MM.1S (cell line): ENCODE results near the gene GPSM1.

Source experiments
- DNase-seq: peaks from one replicate; pipeline ENCODE4 v3.0.0-alpha.2; 2015
- H2AFZ ChIP-seq: fragments of 300-600 bp; sonication (generic); 2 replicates; pipeline ENCODE4 v1.6.0; 2016; ENCODE audit warnings: antibody characterized with exemption, low read length
- H3F3A ChIP-seq: fragments of 300-600 bp; sonication (generic); 2 replicates; pipeline ENCODE4 v1.6.1; 2016; ENCODE audit warnings: mild to moderate bottlenecking, antibody characterized with exemption, low read length, moderate library complexity, mixed read lengths; ENCODE audit not compliant: insufficient read depth
- H3K27ac ChIP-seq: fragments of 300-600 bp; sonication (generic); 2 replicates; pipeline ENCODE4 v1.5.1; 2016; ENCODE audit warnings: mild to moderate bottlenecking, low read length
- H3K27me3 ChIP-seq: fragments of 300-600 bp; sonication (generic); replicated peaks from 2 replicates; pipeline ENCODE4 v1.6.0; 2016; ENCODE audit warnings: low read length; ENCODE audit not compliant: insufficient read depth
- H3K36me3 ChIP-seq: fragments of 300-600 bp; sonication (generic); replicated peaks from 2 replicates; pipeline ENCODE4 v1.6.1; 2016; ENCODE audit warnings: mild to moderate bottlenecking, low read length, mixed read lengths; ENCODE audit not compliant: insufficient read depth
- H3K4me1 ChIP-seq: fragments of 300-600 bp; sonication (generic); 2 replicates; pipeline ENCODE4 v1.6.1; 2016; ENCODE audit warnings: low read length, mixed read lengths
- H3K4me2 ChIP-seq: fragments of 300-600 bp; sonication (generic); 2 replicates; pipeline ENCODE4 v1.6.0; 2016; ENCODE audit warnings: low read depth, low read length
- H3K4me3 ChIP-seq: fragments of 300-600 bp; sonication (generic); 2 replicates; pipeline ENCODE4 v1.5.1; 2016; ENCODE audit warnings: low read length, mixed read lengths
- H3K79me2 ChIP-seq: fragments of 300-600 bp; sonication (generic); 2 replicates; pipeline ENCODE4 v1.6.1; 2016; ENCODE audit warnings: mixed run types, low read length, mixed read lengths
- H3K9ac ChIP-seq: fragments of 300-600 bp; sonication (generic); 2 replicates; pipeline ENCODE4 v1.6.1; 2016; ENCODE audit warnings: low read length, mixed read lengths
- H3K9me2 ChIP-seq: fragments of 300-600 bp; sonication (generic); replicated peaks from 2 replicates; pipeline ENCODE4 v1.6.1; 2016; ENCODE audit warnings: mild to moderate bottlenecking, low read length, mixed read lengths; ENCODE audit not compliant: insufficient read depth
- H3K9me3 ChIP-seq: fragments of 300-600 bp; sonication (generic); replicated peaks from 2 replicates; pipeline ENCODE4 v1.6.1; 2016; ENCODE audit warnings: mild to moderate bottlenecking, low read length, mixed read lengths; ENCODE audit not compliant: insufficient read depth
- H4K20me1 ChIP-seq: fragments of 300-600 bp; sonication (generic); 2 replicates; pipeline ENCODE4 v1.6.1; 2016; ENCODE audit warnings: mild to moderate bottlenecking, low read length, moderate library complexity, mixed read lengths; ENCODE audit not compliant: insufficient read depth
- CTCF ChIP-seq: fragments of 300-600 bp; sonication (generic); IDR thresholded peaks from 2 replicates; pipeline ENCODE4 v1.5.1; 2016; ENCODE audit warnings: antibody characterized with exemption, low read length, mixed read lengths
- EZH2 ChIP-seq: fragments of 300-600 bp; sonication (generic); optimal IDR thresholded peaks from 2 replicates; pipeline ENCODE3; 2017; ENCODE audit warnings: low read depth, mild to moderate bottlenecking, antibody characterized with exemption, low read length, mixed read lengths
- EZH2phosphoT487 ChIP-seq: fragments of 300-600 bp; sonication (generic); IDR thresholded peaks from 2 replicates; pipeline ENCODE4 v1.6.1; 2018; ENCODE audit warnings: antibody characterized with exemption, low read length

Gene GPSM1

GRCh38 chr9:136340356-136341041, 13.2 kb downstream of the GPSM1 start:
- Histone ChIP-seq H2AFZ (no peak overlapping the region), H3K27me3 (peaks cover 94% of the 10 kb centered on the region), H3F3A (no peaks in the 10 kb centered on the region), H3K9me2 (no peaks in the 10 kb centered on the region), H3K9me3 (no peaks in the 10 kb centered on the region), H3K27ac (no peak overlapping the region), H3K4me2 (no peak overlapping the region), H3K4me3 (no peak overlapping the region), H3K79me2 (no peaks in the 10 kb centered on the region), H3K4me1 (no peaks in the 10 kb centered on the region), H4K20me1 (no peaks in the 10 kb centered on the region), H3K9ac (no peak overlapping the region), H3K36me3 (no peaks in the 10 kb centered on the region)
- DNase-seq = no peak
- no peak for TF ChIP-seq EZH2phosphoT487
- TF ChIP-seq EZH2 = no peak
- no peak for TF ChIP-seq CTCF

GRCh38 chr9:136341042-136341655, 13.8 kb downstream of the GPSM1 start:
- Histone ChIP-seq H3K4me2 (no peak overlapping the region), H4K20me1 (no peaks in the 10 kb centered on the region), H2AFZ (no peak overlapping the region), H3K9ac (no peak overlapping the region), H3K27me3 (peaks cover 94% of the 10 kb centered on the region), H3K4me3 (no peak overlapping the region), H3K27ac (no peak overlapping the region), H3K9me3 (no peaks in the 10 kb centered on the region), H3K9me2 (no peaks in the 10 kb centered on the region), H3F3A (no peaks in the 10 kb centered on the region), H3K36me3 (no peaks in the 10 kb centered on the region), H3K79me2 (no peaks in the 10 kb centered on the region), H3K4me1 (no peaks in the 10 kb centered on the region)
- no peak for DNase-seq
- TF ChIP-seq CTCF = no peak
- TF ChIP-seq EZH2 = no peak
- TF ChIP-seq EZH2phosphoT487 = no peak

- no peak overlapping the region for H3K9ac ChIP-seq
- no peak overlapping the region for H3K4me2 ChIP-seq
- no peaks in the 10 kb centered on the region for H4K20me1 ChIP-seq
- peaks cover 94% of the 10 kb centered on the region for H3K27me3 ChIP-seq
- TF ChIP-seq EZH2phosphoT487 = no peak
- TF ChIP-seq EZH2 = no peak
- TF ChIP-seq CTCF = no peak
- no peaks in the 10 kb centered on the region for H3K36me3 ChIP-seq
- H3K4me3 ChIP-seq = no peak overlapping the region
- no peaks in the 10 kb centered on the region for H3K79me2 ChIP-seq
- no peaks in the 10 kb centered on the region for H3K9me2 ChIP-seq
- no peaks in the 10 kb centered on the region for H3F3A ChIP-seq
- DNase-seq = no peak
- H3K9me3 ChIP-seq = no peaks in the 10 kb centered on the region
- no peaks in the 10 kb centered on the region for H3K4me1 ChIP-seq
- H2AFZ ChIP-seq = no peak overlapping the region
- no peak overlapping the region for H3K27ac ChIP-seq
Observed at GRCh38 chr9:136341769-136342168, 14.4 kb downstream of the GPSM1 start.
